ENCODE results near the gene HMGN5. TPM values are rescaled to one million over a fixed set of nuclear protein-coding genes. Genes with fewer than 3 reads are reported as not detected.

The HMGN5 gene
- total RNA-seq, 3 donors from 2014 or later (not counting 1 experiment from before 2014, with no cell fraction given), result 0.95 to 1.3 (median 1.3) TPM

DNA sequence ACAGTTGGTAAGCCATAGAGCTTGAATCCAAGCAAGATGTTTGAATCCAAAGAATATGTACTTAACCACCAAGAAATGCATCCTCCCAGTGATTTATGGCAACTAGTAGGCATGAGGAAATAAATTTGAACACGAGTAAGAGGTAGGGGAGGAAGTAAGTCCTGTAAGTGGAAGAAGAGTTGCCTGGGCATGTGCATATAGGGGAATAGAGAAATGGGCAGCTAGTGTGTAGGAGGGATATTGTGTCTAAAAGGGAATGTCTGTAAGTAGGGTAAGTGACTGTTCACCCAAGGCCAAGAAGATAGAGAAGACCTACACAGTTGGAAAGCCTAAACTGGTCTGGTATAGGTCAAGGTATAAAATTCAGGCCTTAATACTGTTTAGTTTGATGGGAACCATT, 4.8 kb upstream of the HMGN5 start:
- Histone ChIP-seq H3K27ac (ENCODE audit: low read length) (no peak overlapping the region), H3K36me3 (ENCODE audit: control insufficient read depth, insufficient read depth, low read length) (no peaks in the 10 kb centered on the region), H3K4me3 (ENCODE audit: low read length) (no peak overlapping the region), H3K9me3 (ENCODE audit: control insufficient read depth, insufficient read depth, low read length) (no peaks in the 10 kb centered on the region), H3K4me1 (ENCODE audit: control insufficient read depth, insufficient read depth, low read length) (peaks cover 2% of the 10 kb centered on the region), H3K27me3 (ENCODE audit: control insufficient read depth, insufficient read depth, low read length) (no peaks in the 10 kb centered on the region)
- Mint-ChIP-seq H3K9me3 (no peaks in the 10 kb centered on the region), H3K4me3 (no peak overlapping the region), H3K27ac (peak overlapping the region in 1 of 2 donors; percentile 72), H3K4me1 (peaks cover 41 to 45% of the 10 kb centered on the region in 2 donors), H3K27me3 (ENCODE audit: low read depth in 2 of 2) (no peaks in the 10 kb centered on the region), H3K36me3 (no peaks in the 10 kb centered on the region)
- intact Hi-C loops (cut with micrococcal nuclease), result no loop called here
- 0% methylated on average over 1 of the region's 1 CpG for WGBS (ENCODE audit: insufficient coverage)
- TF ChIP-seq CTCF (IDR thresholded peaks at IDR 0.05), result no peak
- ATAC-seq (no peak), DNase-seq (no peak)

DNA sequence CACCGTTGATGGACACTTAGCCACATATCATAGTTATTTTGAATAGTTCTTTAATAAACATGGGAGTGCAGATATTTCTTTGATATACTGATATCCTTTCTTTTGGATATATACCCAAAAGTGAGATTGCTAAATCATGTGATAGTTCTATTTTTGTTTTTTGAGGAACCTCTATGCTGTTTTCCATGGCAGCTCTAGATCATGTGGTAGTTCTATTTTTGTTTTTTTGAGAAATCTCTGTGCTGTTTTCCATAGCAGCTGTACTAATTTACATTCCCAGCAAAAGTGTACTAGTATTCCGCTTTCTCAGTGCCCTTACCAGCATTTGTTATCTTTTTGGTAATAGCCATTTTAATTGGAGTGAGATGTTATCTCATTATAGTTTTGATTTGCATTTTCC, 3.8 kb upstream of the HMGN5 start:
- Histone ChIP-seq H3K27me3 (ENCODE audit: control insufficient read depth, insufficient read depth, low read length) (no peaks in the 10 kb centered on the region), H3K4me1 (ENCODE audit: control insufficient read depth, insufficient read depth, low read length) (peaks cover 2% of the 10 kb centered on the region), H3K27ac (ENCODE audit: low read length) (no peak overlapping the region), H3K4me3 (ENCODE audit: low read length) (no peak overlapping the region), H3K9me3 (ENCODE audit: control insufficient read depth, insufficient read depth, low read length) (no peaks in the 10 kb centered on the region), H3K36me3 (ENCODE audit: control insufficient read depth, insufficient read depth, low read length) (no peaks in the 10 kb centered on the region)
- no peak overlapping the region for H3K4me3 Mint-ChIP-seq
- peak overlapping the region in 1 of 2 donors; percentile 60 for H3K27ac Mint-ChIP-seq
- TF ChIP-seq CTCF (IDR thresholded peaks at IDR 0.05), result no peak
- WGBS (ENCODE audit: insufficient coverage), result no CpG with 5 or more reads among the region's 2 CpGs
- no peaks in the 10 kb centered on the region for H3K9me3 Mint-ChIP-seq
- peaks cover 48% of the 10 kb centered on the region in 2 donors for H3K4me1 Mint-ChIP-seq
- intact Hi-C loops (cut with micrococcal nuclease), result no loop called here
- no peak for DNase-seq
- no peaks in the 10 kb centered on the region for H3K36me3 Mint-ChIP-seq
- no peak for ATAC-seq
- H3K27me3 Mint-ChIP-seq (ENCODE audit: low read depth in 2 of 2), result no peaks in the 10 kb centered on the region

GRCh38 chrX:81202943-81203342, 1.2 kb upstream of the HMGN5 start:
- DNase-seq (no peak), ATAC-seq (no peak)
- H3K4me3 Mint-ChIP-seq, result peak overlapping the region; percentile 91
- Histone ChIP-seq H3K4me1 (ENCODE audit: control insufficient read depth, insufficient read depth, low read length) (peaks cover 2% of the 10 kb centered on the region), H3K27ac (ENCODE audit: low read length) (peak overlapping the region; percentile 78), H3K27me3 (ENCODE audit: control insufficient read depth, insufficient read depth, low read length) (no peaks in the 10 kb centered on the region), H3K9me3 (ENCODE audit: control insufficient read depth, insufficient read depth, low read length) (no peaks in the 10 kb centered on the region), H3K4me3 (ENCODE audit: low read length) (peak overlapping the region; percentile 95), H3K36me3 (ENCODE audit: control insufficient read depth, insufficient read depth, low read length) (no peaks in the 10 kb centered on the region)
- peaks cover 43 to 48% of the 10 kb centered on the region in 2 donors for H3K4me1 Mint-ChIP-seq
- no peak for TF ChIP-seq CTCF (IDR thresholded peaks at IDR 0.05)
- H3K27me3 Mint-ChIP-seq (ENCODE audit: low read depth in 2 of 2), result no peaks in the 10 kb centered on the region
- WGBS (ENCODE audit: insufficient coverage), result no CpG with 5 or more reads among the region's 1 CpG
- H3K36me3 Mint-ChIP-seq, result no peaks in the 10 kb centered on the region
- peak overlapping the region; percentile 92 to 93 for H3K27ac Mint-ChIP-seq
- intact Hi-C loops (cut with micrococcal nuclease), result loop anchor here (2.0 kb wide), 2 partner anchors 80 to 394 kb away; partner anchors contain the start of gene BRWD3
- no peaks in the 10 kb centered on the region for H3K9me3 Mint-ChIP-seq

GRCh38 chrX:81202456-81202819, 725 bp upstream of the HMGN5 start:
- Histone ChIP-seq H3K4me1 (ENCODE audit: control insufficient read depth, insufficient read depth, low read length) (peaks cover 2% of the 10 kb centered on the region), H3K27ac (ENCODE audit: low read length) (peak overlapping the region; percentile 78), H3K9me3 (ENCODE audit: control insufficient read depth, insufficient read depth, low read length) (no peaks in the 10 kb centered on the region), H3K36me3 (ENCODE audit: control insufficient read depth, insufficient read depth, low read length) (no peaks in the 10 kb centered on the region), H3K4me3 (ENCODE audit: low read length) (peak overlapping the region; percentile 95), H3K27me3 (ENCODE audit: control insufficient read depth, insufficient read depth, low read length) (no peaks in the 10 kb centered on the region)
- Mint-ChIP-seq H3K36me3 (no peaks in the 10 kb centered on the region), H3K4me1 (peaks cover 39 to 48% of the 10 kb centered on the region in 2 donors), H3K4me3 (peak overlapping the region; percentile 91), H3K27ac (peak overlapping the region; percentile 92 to 93), H3K27me3 (ENCODE audit: low read depth in 2 of 2) (no peaks in the 10 kb centered on the region), H3K9me3 (no peaks in the 10 kb centered on the region)
- 0% methylated on average over 8 of the region's 8 CpGs for WGBS (ENCODE audit: insufficient coverage)
- TF ChIP-seq CTCF (IDR thresholded peaks at IDR 0.05), result no peak
- ATAC-seq (peak; percentile 28 to 45 (median 35)), DNase-seq (peak in 1 of 2 donors; percentile 31)
- intact Hi-C loops (cut with micrococcal nuclease), result loop anchor here (2.0 kb wide), 2 partner anchors 80 to 394 kb away; partner anchors contain the start of gene BRWD3
